Measurements from ENCODE around the gene ADAP1.

The ADAP1 gene

GRCh38 chr7:935164-935873 lies 19.2 kb downstream of the ADAP1 start:
- no peak for DNase-seq (ENCODE audit: low spot score)
- no peak for TF ChIP-seq CTCF (IDR thresholded peaks at IDR 0.05; ENCODE audit: extremely low read depth, missing control alignments)

- no peak for TF ChIP-seq CTCF (IDR thresholded peaks at IDR 0.05; ENCODE audit: extremely low read depth, missing control alignments)
- no peak for DNase-seq (ENCODE audit: low spot score)
These were observed 19.9 kb downstream of the ADAP1 start for GRCh38 chr7:934469-935163.

GRCh38 chr7:932651-932975 lies 21.9 kb downstream of the ADAP1 start:
- no peak for DNase-seq (ENCODE audit: low spot score)
- TF ChIP-seq CTCF (IDR thresholded peaks at IDR 0.05; ENCODE audit: extremely low read depth, missing control alignments), result no peak

DNA sequence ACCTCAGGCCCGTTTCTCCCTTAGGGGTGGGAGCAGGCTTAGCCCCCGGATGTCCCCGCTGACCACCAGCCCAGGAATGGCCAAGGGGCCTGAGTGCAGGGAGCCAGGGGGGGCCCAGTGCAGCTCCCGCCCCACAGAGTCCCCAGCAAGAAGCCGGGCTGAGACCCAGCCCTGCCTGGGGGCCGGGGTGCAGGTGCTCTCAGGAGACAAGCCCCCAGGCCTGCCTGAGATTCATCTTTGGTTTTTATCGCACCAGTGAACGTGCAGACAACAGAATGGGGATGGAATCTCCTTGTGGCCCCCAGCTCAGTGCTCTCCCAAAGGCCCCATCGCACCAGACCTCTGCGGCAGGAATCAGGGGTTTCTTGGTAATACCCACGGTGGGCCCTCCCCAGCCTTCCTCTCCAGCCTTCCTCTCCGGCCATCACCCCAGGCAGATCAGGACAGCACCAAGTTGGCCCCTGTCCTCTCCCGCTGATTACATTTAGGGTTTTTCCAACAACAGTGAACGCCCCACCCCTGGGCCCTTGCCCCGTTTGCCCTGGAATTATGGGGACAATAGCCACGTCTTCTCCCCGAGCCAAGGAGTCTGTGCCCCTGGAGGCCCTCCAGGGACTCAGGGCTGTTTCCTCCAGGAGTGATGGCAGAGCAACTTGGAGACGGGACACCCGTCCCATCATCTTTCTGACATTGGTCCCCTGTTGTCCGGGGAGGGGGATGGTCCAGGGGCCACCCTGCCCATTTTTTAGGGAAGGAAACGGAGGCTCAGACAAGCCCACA lies 22.4 kb downstream of the ADAP1 start:
- no peak for DNase-seq (ENCODE audit: low spot score)
- no peak for TF ChIP-seq CTCF (IDR thresholded peaks at IDR 0.05; ENCODE audit: extremely low read depth, missing control alignments)

- DNase-seq (ENCODE audit: low spot score), result no peak
- no peak for TF ChIP-seq CTCF (IDR thresholded peaks at IDR 0.05; ENCODE audit: extremely low read depth, missing control alignments)
These were observed 23.3 kb downstream of the ADAP1 start for GRCh38 chr7:930975-931758.

DNA sequence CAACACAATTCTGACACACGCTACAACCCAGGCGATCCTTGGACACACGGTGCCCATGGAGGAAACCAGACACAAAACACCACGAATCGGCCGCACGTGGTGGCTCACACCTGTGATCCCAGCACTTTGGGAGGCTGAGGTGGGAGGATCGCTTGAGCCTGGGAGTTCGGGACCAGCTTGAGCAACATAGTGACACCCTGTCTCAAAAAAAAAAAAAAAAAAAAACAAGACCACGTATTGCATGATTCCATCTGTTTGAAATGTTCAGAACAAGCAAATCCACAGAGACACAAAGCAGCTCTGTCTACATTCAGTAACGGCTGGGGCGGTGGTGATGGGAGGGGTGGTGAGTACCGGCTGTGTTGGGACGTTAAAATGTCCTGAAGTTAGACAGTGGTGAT lies 25.2 kb downstream of the ADAP1 start:
- no peak for TF ChIP-seq CTCF (IDR thresholded peaks at IDR 0.05; ENCODE audit: extremely low read depth, missing control alignments)
- DNase-seq (ENCODE audit: low spot score), result no peak
